H1 (cell line): ENCODE results near the gene EPS8. TPM values are rescaled to one million over a fixed set of nuclear protein-coding genes. Genes with fewer than 3 reads are reported as not detected.

Experiments
- CTCF ChIA-PET: fragments of 300-600 bp; sonication (Branson Sonifier 250); formaldehyde crosslinking; loops from one replicate; lab custom pipeline; 2021; ENCODE audit not compliant: partially characterized antibody; lab: Charles Lee
- POLR2A ChIA-PET: fragments of 300-600 bp; sonication (Branson Sonifier 250); formaldehyde crosslinking; loops from one replicate; lab custom pipeline; 2021; ENCODE audit warnings: inconsistent platforms; ENCODE audit not compliant: partially characterized antibody; lab: Charles Lee
- DNase-seq, 2 experiments: peaks; one replicate each; pipeline versions ENCODE4 v3.0.0 to v3.0.0-alpha.2; 2010 to 2022; ENCODE audit warnings: low spot score in 2 of 2, low read depth in 1 of 2, mixed read lengths in 1 of 2
- FAIRE-seq: peaks from 2 replicates; lab custom pipeline; 2011; peaks lifted over from hg19 to GRCh38; lab: Jason Lieb, UNC
- H2AFZ ChIP-seq: 2 replicates; pipeline ENCODE4 v1.8.1; 2012; ENCODE audit warnings: low read length, inconsistent platforms
- H2AK5ac ChIP-seq: 2 replicates; pipeline ENCODE4 v1.6.1; 2013; ENCODE audit warnings: low read depth, low read length
- H2BK120ac ChIP-seq: replicated peaks from 2 replicates; pipeline ENCODE3; 2013; ENCODE audit warnings: low read depth, low read length, inconsistent platforms
- H2BK12ac ChIP-seq: 2 replicates; pipeline ENCODE4 v1.6.1; 2013; ENCODE audit warnings: low read depth, low read length
- H2BK15ac ChIP-seq: 2 replicates; pipeline ENCODE4 v1.6.1; 2013; ENCODE audit warnings: low read length
- H2BK20ac ChIP-seq: 2 replicates; pipeline ENCODE4 v1.6.1; 2013; ENCODE audit warnings: low read length
- H2BK5ac ChIP-seq: 2 replicates; pipeline ENCODE4 v1.6.1; 2013; ENCODE audit warnings: low read depth, low read length
- H3K14ac ChIP-seq: 2 replicates; pipeline ENCODE4 v1.6.1; 2013; ENCODE audit warnings: inconsistent platforms; ENCODE audit not compliant: insufficient read length
- H3K18ac ChIP-seq: 2 replicates; pipeline ENCODE4 v1.6.1; 2013; ENCODE audit warnings: low read length; ENCODE audit errors: extremely low read depth
- H3K23ac ChIP-seq: 2 replicates; pipeline ENCODE4 v1.6.1; 2013; ENCODE audit warnings: inconsistent platforms; ENCODE audit not compliant: insufficient read length
- H3K23me2 ChIP-seq: 2 replicates; pipeline ENCODE4 v1.6.1; 2013; ENCODE audit warnings: low read depth, low read length
- H3K27ac ChIP-seq: 2 replicates; pipeline ENCODE4 v1.6.1; 2011; ENCODE audit warnings: low read depth, low read length, inconsistent platforms
- H3K27me3 ChIP-seq, 4 experiments: replicated peaks in 1 of 4; 1 replicate in 1 of 4; 2 replicates in 3 of 4; pipeline versions ENCODE4 v1.6.1 to v1.8.1; 2011 to 2013; ENCODE audit warnings: low read length in 3 of 4, mild to moderate bottlenecking in 3 of 4, inconsistent platforms in 2 of 4, mixed read lengths in 2 of 4, moderate library complexity in 1 of 4; ENCODE audit not compliant: control insufficient read depth in 3 of 4, insufficient read depth in 3 of 4; ENCODE audit errors: extremely low read depth in 1 of 4
- H3K36me3 ChIP-seq, 4 experiments: 2 replicates each; pipeline versions ENCODE4 v1.6.1 to v1.8.1; 2011 to 2013; ENCODE audit warnings: mild to moderate bottlenecking in 4 of 4, low read length in 3 of 4, moderate library complexity in 2 of 4, control low read depth in 1 of 4, inconsistent platforms in 1 of 4; ENCODE audit not compliant: insufficient read depth in 4 of 4, control insufficient read depth in 2 of 4
- H3K4ac ChIP-seq: replicated peaks from 2 replicates; pipeline ENCODE3; 2013; ENCODE audit warnings: low read length, low read depth, mixed read lengths, inconsistent platforms; ENCODE audit not compliant: insufficient read length
- H3K4me1 ChIP-seq, 4 experiments: replicated peaks in 1 of 4; 1 replicate in 1 of 4; 2 replicates in 3 of 4; pipeline versions ENCODE4 v1.6.1 to v1.8.1; 2011 to 2013; ENCODE audit warnings: low read length in 3 of 4, inconsistent platforms in 2 of 4, mixed read lengths in 1 of 4; ENCODE audit not compliant: insufficient read depth in 4 of 4, control insufficient read depth in 3 of 4
- H3K4me2 ChIP-seq, 2 experiments: 2 replicates each; pipeline versions ENCODE4 v1.6.1 to v1.8.1; 2011 to 2013; ENCODE audit warnings: low read depth in 2 of 2, low read length in 2 of 2, control low read depth in 1 of 2, inconsistent platforms in 1 of 2, mild to moderate bottlenecking in 1 of 2; ENCODE audit not compliant: insufficient read depth in 1 of 2
- H3K4me3 ChIP-seq, 4 experiments: fragments of 200-600, 300-600 bp in 1 of 4; sonication (generic), shearing (Covaris generic), sonication (Bioruptor Twin) in 1 of 4; 2 replicates each; pipeline versions ENCODE4 v1.5.1 to v1.8.1; 2011 to 2016; ENCODE audit warnings: low read length in 4 of 4, low read depth in 3 of 4, control low read depth in 2 of 4, inconsistent platforms in 2 of 4, mild to moderate bottlenecking in 2 of 4, mixed read lengths in 1 of 4, moderate library complexity in 1 of 4; ENCODE audit not compliant: insufficient read depth in 2 of 4; ENCODE audit errors: extremely low read depth in 1 of 4
- H3K56ac ChIP-seq: replicated peaks from 2 replicates; pipeline ENCODE3; 2013; ENCODE audit warnings: low read depth, mild to moderate bottlenecking, mixed read lengths, low read length, inconsistent platforms; ENCODE audit not compliant: insufficient read length
- H3K79me1 ChIP-seq: 2 replicates; pipeline ENCODE4 v1.6.1; 2013; ENCODE audit warnings: low read depth, low read length, control low read depth
- H3K79me2 ChIP-seq, 2 experiments: 2 replicates each; pipeline versions ENCODE4 v1.6.1 to v1.8.1; 2012 to 2013; ENCODE audit warnings: low read length in 2 of 2, mild to moderate bottlenecking in 2 of 2, inconsistent platforms in 1 of 2; ENCODE audit not compliant: insufficient read depth in 2 of 2, control insufficient read depth in 1 of 2
- H3K9ac ChIP-seq, 4 experiments: replicated peaks in 1 of 4; 1 replicate in 1 of 4; 2 replicates in 3 of 4; pipeline versions ENCODE4 v1.6.1 to v1.8.1; 2011 to 2013; ENCODE audit warnings: low read depth in 3 of 4, low read length in 3 of 4, control low read depth in 2 of 4, mild to moderate bottlenecking in 2 of 4, moderate library complexity in 2 of 4, inconsistent platforms in 1 of 4; ENCODE audit errors: extremely low read depth in 1 of 4
- H3K9me3 ChIP-seq, 2 experiments: 2 replicates each; pipeline versions ENCODE4 v1.6.1 to v1.8.1; 2012 to 2013; ENCODE audit warnings: mild to moderate bottlenecking in 2 of 2, moderate library complexity in 2 of 2, control low read depth in 1 of 2, inconsistent platforms in 1 of 2, low read depth in 1 of 2, low read length in 1 of 2, mixed read lengths in 1 of 2; ENCODE audit not compliant: insufficient read depth in 2 of 2
- H4K20me1 ChIP-seq, 2 experiments: replicated peaks in 1 of 2; 2 replicates each; pipeline versions ENCODE3 to v1.8.1; 2011 to 2013; ENCODE audit warnings: inconsistent platforms in 2 of 2, low read length in 2 of 2, mild to moderate bottlenecking in 1 of 2; ENCODE audit not compliant: insufficient read depth in 2 of 2, control insufficient read depth in 1 of 2
- H4K5ac ChIP-seq: 2 replicates; pipeline ENCODE4 v1.6.1; 2013; ENCODE audit warnings: low read length, low read depth, mixed read lengths, inconsistent platforms; ENCODE audit not compliant: insufficient read length
- H4K8ac ChIP-seq: 2 replicates; pipeline ENCODE4 v1.8.0; 2013; ENCODE audit warnings: mild to moderate bottlenecking, moderate library complexity, low read length, inconsistent platforms; ENCODE audit not compliant: insufficient read depth; ENCODE audit errors: extremely low read depth
- H4K91ac ChIP-seq: replicated peaks from 2 replicates; pipeline ENCODE3; 2013; ENCODE audit warnings: low read length, mixed read lengths, inconsistent platforms; ENCODE audit not compliant: insufficient read length
- CBX8 ChIP-seq: fragments of 300-800, 300-1000 bp; sonication (generic); IDR thresholded peaks from 2 replicates; pipeline ENCODE4 v1.7.1; 2016; ENCODE audit warnings: low read depth, low read length, borderline replicate concordance
- CREB1 ChIP-seq: IDR thresholded peaks from 2 replicates; pipeline ENCODE4 v1.6.1; 2012; ENCODE audit warnings: inconsistent platforms
- EP300 ChIP-seq, 2 experiments: IDR thresholded peaks; 1 replicate in 1 of 2; 2 replicates in 1 of 2; pipeline ENCODE4 v1.6.1; 2011 to 2012; ENCODE audit warnings: low read depth in 2 of 2, low read length in 2 of 2, mild to moderate bottlenecking in 2 of 2, borderline replicate concordance in 1 of 2, inconsistent platforms in 1 of 2, moderate library complexity in 1 of 2
- HDAC2 ChIP-seq, 2 experiments: fragments of 300-600 bp in 1 of 2; sonication (generic) in 1 of 2; IDR thresholded peaks; 2 replicates each; pipeline ENCODE4 v1.6.1; 2011 to 2012; ENCODE audit warnings: low read depth in 2 of 2, low read length in 2 of 2, mild to moderate bottlenecking in 2 of 2, moderate library complexity in 2 of 2, borderline replicate concordance in 1 of 2, inconsistent platforms in 1 of 2
- KDM4A ChIP-seq: IDR thresholded peaks from one replicate; pipeline ENCODE4 v1.7.1; 2012; ENCODE audit warnings: low read depth, mild to moderate bottlenecking, moderate library complexity, low read length, inconsistent platforms; ENCODE audit not compliant: severe bottlenecking
- MAX ChIP-seq: IDR thresholded peaks from 2 replicates; pipeline ENCODE4 v1.6.1; 2012; ENCODE audit warnings: inconsistent platforms
- POLR2A ChIP-seq, 2 experiments: IDR thresholded peaks; 1 replicate in 1 of 2; 2 replicates in 1 of 2; pipeline ENCODE4 v1.6.1; 2011; ENCODE audit warnings: low read depth in 2 of 2, low read length in 2 of 2, mild to moderate bottlenecking in 2 of 2; ENCODE audit errors: control extremely low read depth in 1 of 2
- RBBP5 ChIP-seq: IDR thresholded peaks from 2 replicates; pipeline ENCODE4 v1.7.1; 2012; ENCODE audit warnings: low read depth, mild to moderate bottlenecking, inconsistent platforms, low read length, moderate library complexity, borderline replicate concordance
- SIN3A ChIP-seq, 2 experiments: IDR thresholded peaks in 1 of 2; conservative IDR thresholded peaks in 1 of 2; 2 replicates each; pipeline ENCODE4 v1.6.1; 2011 to 2012; ENCODE audit warnings: low read length in 2 of 2, improper control_type of control experiment in 1 of 2, low read depth in 1 of 2, mild to moderate bottlenecking in 1 of 2
- SIX5 ChIP-seq: IDR thresholded peaks from 2 replicates; pipeline ENCODE4 v1.6.1; 2011; ENCODE audit warnings: mild to moderate bottlenecking, low read depth, low read length
- WGBS, 2 experiments: shearing (Covaris generic) in 1 of 2; methylation state at CpG; one replicate each; pipeline versions ENCODE4 v1.1.6 to v1.1.7; 2013 to 2015; ENCODE audit warnings: low lambda C conversion rate in 2 of 2, mixed read lengths in 2 of 2, inconsistent platforms in 1 of 2, low coverage in 1 of 2, missing lambda C conversion rate in 1 of 2; ENCODE audit not compliant: insufficient replicate concordance in 2 of 2, insufficient coverage in 1 of 2, insufficient read length in 1 of 2; ENCODE audit errors: extremely low coverage in 1 of 2, missing lambda C conversion rate in 1 of 2; 5-methylcytosine and 5-hydroxymethylcytosine counted together
- polyA plus RNA-seq, 7 experiments: library from polyadenylated mRNA; depleted of rRNA in 3 of 7; stranded (reverse) in 5 of 7; unstranded in 2 of 7; fragments of >200 nt in 5 of 7; fragments of 200-250 nt in 2 of 7; gene quantifications; 1 replicate in 5 of 7; 2 replicates in 1 of 7; 4 replicates in 1 of 7; pipeline versions ENCODE4 v1.2.1 to v1.2.3, GENCODE V29; 2011 to 2013; ENCODE audit warnings: missing spikeins in 2 of 7, mixed read lengths in 2 of 7
- total RNA-seq: library from RNA; stranded (reverse); fragmentation: NEBNext Ultra II Directional; extraction: Animal tissue kit (Norgen Biotek cat#: 25700); gene quantifications from 2 replicates; pipeline ENCODE4 v1.2.1, GENCODE V29; 2021

Gene EPS8
- total and polyA plus RNA-seq, 2 of the 8 experiments (the other 6 are each of a cell fraction or from before 2014, with no cell fraction given): 3.0 to 4.6 TPM

GRCh38 chr12:15700595-15700994 lies 88.6 kb downstream of the EPS8 start:
- no peak overlapping the region for H3K23ac ChIP-seq
- H3K4me3 ChIP-seq: no peak overlapping the region
- no peak overlapping the region for H3K14ac ChIP-seq
- H3K4me2 ChIP-seq: no peak overlapping the region
- H2BK15ac ChIP-seq: no peak overlapping the region
- H4K20me1 ChIP-seq: no peaks in the 10 kb centered on the region
- H4K91ac ChIP-seq: no peak overlapping the region
- CTCF ChIA-PET: no interaction called here
- no peak overlapping the region for H4K5ac ChIP-seq
- no peaks in the 10 kb centered on the region for H3K36me3 ChIP-seq
- H3K4me1 ChIP-seq: no peaks in the 10 kb centered on the region
- H3K27me3 ChIP-seq: no peaks in the 10 kb centered on the region
- no peaks in the 10 kb centered on the region for H3K23me2 ChIP-seq
- FAIRE-seq: no peak
- H2BK5ac ChIP-seq: no peak overlapping the region
- no peak overlapping the region for H2BK12ac ChIP-seq
- TF ChIP-seq HDAC2 (IDR thresholded peaks at IDR 0.05; ENCODE audit: borderline replicate concordance in 1 of 2, low read depth in 2 of 2, low read length in 2 of 2): no peak
- TF ChIP-seq POLR2A (IDR thresholded peaks at IDR 0.05; ENCODE audit: control extremely low read depth in 1 of 2, low read depth in 2 of 2, low read length in 2 of 2): no peak
- TF ChIP-seq CBX8: no peak
- TF ChIP-seq SIX5: no peak
- no peak for TF ChIP-seq SIN3A (conservative IDR thresholded peaks at IDR 0.05 in 1 of 2, IDR thresholded peaks at IDR 0.05 in 1 of 2; ENCODE audit: low read depth in 1 of 2, low read length in 2 of 2)
- no peak for TF ChIP-seq MAX
- TF ChIP-seq KDM4A: no peak
- TF ChIP-seq CREB1: no peak
- TF ChIP-seq RBBP5: no peak
- no peak for TF ChIP-seq EP300 (IDR thresholded peaks at IDR 0.05; ENCODE audit: borderline replicate concordance in 1 of 2, low read depth in 2 of 2, low read length in 2 of 2)
- TF ChIP-seq, all 59 proteins: peak for 0
- no peak overlapping the region for H2BK20ac ChIP-seq
- no peak overlapping the region for H2AK5ac ChIP-seq
- no peak overlapping the region for H3K56ac ChIP-seq
- H4K8ac ChIP-seq: no peak overlapping the region
- H3K9ac ChIP-seq: no peak overlapping the region
- H3K18ac ChIP-seq: no peak overlapping the region
- no peak overlapping the region for H3K4ac ChIP-seq
- H3K79me2 ChIP-seq: no peaks in the 10 kb centered on the region
- no peaks in the 10 kb centered on the region for H3K9me3 ChIP-seq
- WGBS, 2 experiments: 87% methylated on average over 1 of the region's 1 CpG; no CpG with 5 or more reads in 1 of the 2 experiments
- POLR2A ChIA-PET: no interaction called here
- no peak for DNase-seq
- H2BK120ac ChIP-seq: no peak overlapping the region
- no peaks in the 10 kb centered on the region for H3K79me1 ChIP-seq
- no peak overlapping the region for H2AFZ ChIP-seq
- no peak overlapping the region for H3K27ac ChIP-seq
